HG03442 (cell line): ENCODE results near the gene NOG.

Experiments used
- ATAC-seq: cut with Tn5 transposase; IDR thresholded peaks from one replicate; pipeline ENCODE4 v1.9.1; 2021; ENCODE audit warnings: mild to moderate bottlenecking, moderate library complexity; ENCODE audit not compliant: unreplicated experiment

Gene NOG

GRCh38 chr17:56635641-56636040, 42.1 kb downstream of the NOG start:
- no peak for ATAC-seq

- ATAC-seq, result no peak
Observed at GRCh38 chr17:56636265-56636664, 42.8 kb downstream of the NOG start.

GRCh38 chr17:56637254-56637653, 43.8 kb downstream of the NOG start:
- no peak for ATAC-seq

- no peak for ATAC-seq
Observed at GRCh38 chr17:56638591-56639051, 45.1 kb downstream of the NOG start.

GRCh38 chr17:56639517-56639916, 46.0 kb downstream of the NOG start:
- no peak for ATAC-seq

GRCh38 chr17:56640116-56640515, 46.6 kb downstream of the NOG start:
- no peak for ATAC-seq

GRCh38 chr17:56641373-56641772, 47.9 kb downstream of the NOG start:
- no peak for ATAC-seq

GRCh38 chr17:56641894-56642293, 48.4 kb downstream of the NOG start:
- no peak for ATAC-seq

GRCh38 chr17:56642424-56642823, 48.9 kb downstream of the NOG start:
- ATAC-seq, result no peak
